ELR (cell line): Measurements from ENCODE around the gene KIF27.
A peak's percentile ranks its signal among the peaks of the same experiment; 100 is the strongest.
"Not testable (repeated sequence)": the region's sequence is repeated elsewhere in the genome, so short reads cannot be mapped to it uniquely, and the experiment has no call there.

Source experiments
- DNase-seq: peaks from one replicate; pipeline ENCODE4 v3.0.0-alpha.2; 2015; ENCODE audit warnings: low read depth

Gene KIF27

GRCh38 chr9:83920927-83921707 lies at the start of gene KIF27:
Gene KIF27, minus strand, starts transcription at chr9:83921432. Its CDS starts 5,841 bp downstream, at chr9:83915591.
- peak; percentile 98 for DNase-seq

GRCh38 chr9:83969602-83970001 lies 48.4 kb upstream of the KIF27 start:
- no peak for DNase-seq

GRCh38 chr9:83967073-83967472 lies 45.8 kb upstream of the KIF27 start:
- DNase-seq: no peak

GRCh38 chr9:83966209-83966582 lies 45.0 kb upstream of the KIF27 start:
- DNase-seq: no peak

GRCh38 chr9:83965350-83966208 lies 44.3 kb upstream of the KIF27 start:
- DNase-seq: peak; percentile 43

- DNase-seq: peak; percentile 37
Measured at GRCh38 chr9:83964973-83965349, 43.7 kb upstream of the KIF27 start.

- peak; percentile 40 for DNase-seq
Measured at GRCh38 chr9:83962165-83962564, 40.9 kb upstream of the KIF27 start.

- no peak for DNase-seq
Measured at GRCh38 chr9:83960991-83961390, 39.8 kb upstream of the KIF27 start.

GRCh38 chr9:83959061-83959460 lies 37.8 kb upstream of the KIF27 start:
- DNase-seq: peak; percentile 58

GRCh38 chr9:83957248-83957513 lies 35.9 kb upstream of the KIF27 start:
- DNase-seq: no peak

GRCh38 chr9:83956436-83957247 lies 35.4 kb upstream of the KIF27 start:
- peak; percentile 82 for DNase-seq

- peak; percentile 30 for DNase-seq
Measured at GRCh38 chr9:83956086-83956435, 34.8 kb upstream of the KIF27 start.

- not testable (repeated sequence) for DNase-seq
Measured at GRCh38 chr9:83948096-83948495, 26.9 kb upstream of the KIF27 start.

- no peak for DNase-seq
Measured at GRCh38 chr9:83940590-83941303, 19.5 kb upstream of the KIF27 start.

- DNase-seq: peak; percentile 81
Measured at GRCh38 chr9:83937861-83938455, 16.7 kb upstream of the KIF27 start.

- DNase-seq: no peak
Measured at GRCh38 chr9:83936523-83936922, 15.3 kb upstream of the KIF27 start.

GRCh38 chr9:83935276-83935935 lies 14.2 kb upstream of the KIF27 start:
- DNase-seq: peak; percentile 79

GRCh38 chr9:83934569-83935275 lies 13.5 kb upstream of the KIF27 start:
- peak; percentile 70 for DNase-seq

- DNase-seq: peak; percentile 15
Measured at GRCh38 chr9:83933790-83934189, 12.6 kb upstream of the KIF27 start.

- no peak for DNase-seq
Measured at GRCh38 chr9:83932851-83933250, 11.6 kb upstream of the KIF27 start.
